NCI-H748 (cell line): Measurements from ENCODE around the gene PARP11.

Source experiments
- DNase-seq: peaks from one replicate; lab custom pipeline; 2025; ENCODE audit not compliant: unreplicated experiment; lab: John Stamatoyannopoulos, UW

PARP11 gene

GRCh38 chr12:3775385-3776035, 97.7 kb downstream of the PARP11 start:
- no peak for DNase-seq

- no peak for DNase-seq
Measured at GRCh38 chr12:3772380-3772779, 100.8 kb downstream of the PARP11 start.

- DNase-seq: no peak
Measured at GRCh38 chr12:3771853-3772252, 101.3 kb downstream of the PARP11 start.

GRCh38 chr12:3770891-3771290, 102.3 kb downstream of the PARP11 start:
- DNase-seq: no peak

GRCh38 chr12:3768911-3769447, 104.2 kb downstream of the PARP11 start:
- no peak for DNase-seq

- DNase-seq: no peak
Measured at GRCh38 chr12:3761116-3761735, 112.0 kb downstream of the PARP11 start.

GRCh38 chr12:3759878-3760277, 113.3 kb downstream of the PARP11 start:
- DNase-seq: no peak
